Ramos (cell line): ENCODE measurements around the gene DBX1.

Source experiments
- in situ Hi-C: fragments of 300-500 bp; cut with MboI; formaldehyde crosslinking; loops from one replicate; pipeline ENCODE4 v1.14.3; 2022; ENCODE audit warnings: low sequenced_read_pairs; ENCODE audit not compliant: unreplicated experiment

DBX1 gene

GRCh38 chr11:20161923-20162744, 1.9 kb upstream of the DBX1 start:
- in situ Hi-C loops: no loop called here

DNA sequence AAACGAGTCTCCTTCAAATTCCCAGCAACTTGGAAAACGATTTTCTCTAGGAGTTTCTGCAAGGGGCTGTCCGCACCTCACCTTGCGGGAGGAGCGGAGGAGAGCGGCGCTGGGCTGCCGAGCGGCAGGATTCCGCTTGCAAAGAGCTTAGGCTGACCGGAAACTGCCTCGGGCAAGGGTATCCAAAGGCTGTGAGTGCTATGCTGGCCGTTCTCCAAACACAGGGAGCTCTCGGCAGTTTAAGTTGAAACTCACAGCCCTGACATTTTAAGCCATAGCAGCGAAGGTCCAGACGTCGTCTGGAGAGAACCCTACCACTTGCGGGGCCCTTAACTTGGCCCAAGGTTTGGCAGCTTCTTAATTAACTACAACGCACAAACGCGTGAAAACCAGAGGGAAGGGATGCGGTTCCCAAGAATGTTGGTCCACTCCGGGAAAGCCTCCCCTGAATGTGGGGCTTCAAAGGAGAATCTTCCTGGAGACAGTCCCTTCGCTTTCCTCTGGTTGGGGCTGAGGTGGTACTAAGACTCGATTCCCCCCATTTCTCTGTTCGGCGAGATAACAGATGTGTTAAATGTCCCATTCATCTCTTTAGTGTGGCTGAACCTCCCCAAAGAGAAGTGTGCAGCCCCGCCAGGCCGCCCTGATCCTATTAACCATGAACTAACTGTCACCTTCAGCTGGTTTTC, 1.1 kb upstream of the DBX1 start:
- in situ Hi-C loops: no loop called here

GRCh38 chr11:20159466-20160381, 551 bp downstream of the DBX1 start:
- in situ Hi-C loops: no loop called here

DNA sequence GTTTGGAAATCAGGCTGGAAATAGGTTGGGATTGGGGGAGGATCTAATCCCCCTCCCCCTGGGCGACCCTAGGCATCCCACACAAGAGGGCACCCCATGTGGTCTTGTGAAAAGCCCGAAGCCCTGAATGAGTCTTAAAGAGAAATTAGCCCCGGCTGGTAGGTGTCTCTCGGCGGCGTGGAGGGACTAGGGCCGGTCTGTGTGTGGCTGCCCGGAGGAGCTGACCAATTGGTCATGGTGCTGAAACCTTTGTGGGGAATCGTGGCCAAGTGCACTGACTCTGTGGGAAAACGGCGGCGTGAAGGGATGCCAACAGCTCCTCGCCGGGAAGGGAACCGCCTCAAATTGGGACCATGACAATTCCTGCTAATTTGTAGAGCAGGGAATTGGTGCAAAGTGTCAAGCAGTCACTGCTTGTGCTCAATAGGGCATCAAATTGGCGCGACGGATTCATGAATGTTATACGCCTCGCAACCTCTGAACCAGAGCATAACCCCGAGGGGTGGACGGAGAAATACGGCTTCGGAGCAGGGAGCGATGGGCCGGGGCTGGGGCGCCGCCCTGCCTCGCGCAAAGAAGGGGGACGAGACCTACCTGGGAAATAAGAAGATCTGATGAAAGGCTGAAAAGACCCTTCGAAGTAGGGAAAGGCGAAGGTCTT, 1.5 kb downstream of the DBX1 start:
- in situ Hi-C loops: no loop called here

- in situ Hi-C loops: no loop called here
These were observed 2.5 kb downstream of the DBX1 start for GRCh38 chr11:20157728-20158127.

GRCh38 chr11:20156876-20157613, 3.2 kb downstream of the DBX1 start:
- in situ Hi-C loops: no loop called here

DNA sequence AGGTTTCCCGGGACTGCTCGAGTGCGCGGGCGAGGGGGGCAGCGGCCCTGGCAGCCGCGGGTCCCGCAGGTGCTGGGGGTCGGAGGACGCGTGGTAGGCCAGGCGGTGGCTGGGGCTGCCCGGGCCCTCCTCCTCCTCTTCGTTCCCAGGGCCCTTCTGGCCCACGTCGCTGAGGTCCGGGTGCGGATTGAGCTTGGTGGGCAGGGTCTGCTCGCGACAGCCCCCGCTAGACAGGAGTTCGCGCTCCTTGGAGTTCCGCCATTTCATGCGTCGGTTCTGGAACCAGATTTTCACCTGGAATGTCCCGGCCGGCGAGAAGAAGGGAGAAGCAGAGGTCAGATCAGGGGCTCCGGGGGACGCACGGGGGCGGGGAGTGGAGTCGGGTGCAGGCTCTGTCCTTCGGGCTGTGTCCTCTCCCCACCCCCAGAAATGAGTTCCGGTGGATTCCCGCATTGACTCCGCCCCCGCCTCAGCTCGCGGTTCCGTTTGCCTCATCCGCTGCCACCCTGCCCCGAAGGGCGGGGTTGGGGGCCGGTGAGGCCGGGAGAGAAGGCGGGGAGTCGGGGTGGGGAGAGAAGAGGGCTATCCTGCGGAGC, 3.9 kb downstream of the DBX1 start:
- in situ Hi-C loops: no loop called here

DNA sequence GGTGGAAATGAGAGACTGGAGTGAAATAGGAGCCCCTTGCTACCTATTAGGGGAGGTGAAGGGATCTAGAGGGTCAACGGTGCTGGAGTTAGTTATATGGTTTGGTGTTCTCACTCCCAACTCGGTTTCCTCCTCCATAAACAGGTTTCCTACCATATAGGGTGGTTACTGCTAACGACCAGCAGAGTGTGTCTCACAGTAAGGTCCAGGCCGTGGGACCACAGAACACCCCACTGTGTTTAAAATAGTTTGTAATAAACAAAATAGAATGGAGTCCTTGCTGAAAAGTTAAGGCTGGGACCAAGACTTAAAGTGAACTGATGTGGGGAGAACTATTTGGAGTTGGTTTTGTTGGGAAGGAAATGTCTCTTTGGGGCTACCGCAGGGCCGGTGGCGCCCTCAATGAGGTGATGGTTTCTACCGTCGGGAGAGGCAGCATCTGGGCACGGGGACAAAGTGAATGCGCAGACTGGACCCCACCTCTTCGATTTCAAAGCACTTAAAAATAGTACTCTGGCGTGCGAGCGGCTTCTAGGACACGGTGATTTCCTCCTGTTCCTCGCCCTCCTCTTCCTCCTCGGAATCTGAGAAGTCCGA, 4.5 kb downstream of the DBX1 start:
- in situ Hi-C loops: no loop called here

- in situ Hi-C loops: no loop called here
These were observed 5.9 kb downstream of the DBX1 start for GRCh38 chr11:20154381-20154780.

- in situ Hi-C loops: loop anchor here (25.0 kb wide), 1 partner anchor 576 kb away; no protein-coding TSS in a partner anchor
These were observed 21.6 kb downstream of the DBX1 start for GRCh38 chr11:20138707-20139106.

DNA sequence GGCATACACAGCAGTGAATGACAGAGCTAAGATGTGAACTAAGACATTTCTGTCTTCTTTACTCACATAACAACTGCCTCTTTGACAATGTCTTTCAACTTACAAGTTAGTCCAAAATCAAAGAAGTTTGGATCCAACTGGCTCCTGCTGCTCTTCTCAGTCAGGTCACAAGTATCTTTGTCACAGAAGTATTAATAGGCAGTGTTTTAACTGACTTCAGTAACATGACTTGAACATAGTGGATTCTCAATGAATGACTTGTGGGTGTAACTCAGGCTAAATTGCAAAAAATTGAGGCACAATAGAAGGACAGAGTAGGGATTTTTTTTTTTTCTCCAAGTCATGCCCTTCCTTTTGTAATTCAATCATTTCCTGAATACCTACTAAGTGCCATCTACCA, 22.6 kb downstream of the DBX1 start:
- in situ Hi-C loops: loop anchor here (25.0 kb wide), 1 partner anchor 575 kb away; no protein-coding TSS in a partner anchor

- in situ Hi-C loops: loop anchor here (25.0 kb wide), 1 partner anchor 573 kb away; no protein-coding TSS in a partner anchor
These were observed 25.1 kb downstream of the DBX1 start for GRCh38 chr11:20134991-20135736.

DNA sequence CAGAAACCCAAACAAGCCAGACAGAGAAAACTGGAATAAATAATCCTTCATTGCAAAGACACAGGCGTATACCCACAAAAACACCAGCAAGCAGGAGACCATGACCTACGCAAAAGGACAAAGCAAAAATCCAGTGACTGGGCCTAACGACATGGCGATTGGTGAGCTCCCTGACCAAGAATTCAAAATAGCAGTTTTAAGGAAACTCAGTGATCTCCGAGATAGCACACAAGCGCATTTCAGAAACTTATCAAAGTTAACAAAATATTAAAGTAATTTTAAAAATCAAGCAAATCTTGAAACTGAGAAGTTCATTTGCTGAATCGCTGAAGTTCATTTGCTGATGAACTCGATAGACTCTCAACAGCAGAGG, 27.6 kb downstream of the DBX1 start:
- in situ Hi-C loops: loop anchor here (25.0 kb wide), 1 partner anchor 570 kb away; no protein-coding TSS in a partner anchor

DNA sequence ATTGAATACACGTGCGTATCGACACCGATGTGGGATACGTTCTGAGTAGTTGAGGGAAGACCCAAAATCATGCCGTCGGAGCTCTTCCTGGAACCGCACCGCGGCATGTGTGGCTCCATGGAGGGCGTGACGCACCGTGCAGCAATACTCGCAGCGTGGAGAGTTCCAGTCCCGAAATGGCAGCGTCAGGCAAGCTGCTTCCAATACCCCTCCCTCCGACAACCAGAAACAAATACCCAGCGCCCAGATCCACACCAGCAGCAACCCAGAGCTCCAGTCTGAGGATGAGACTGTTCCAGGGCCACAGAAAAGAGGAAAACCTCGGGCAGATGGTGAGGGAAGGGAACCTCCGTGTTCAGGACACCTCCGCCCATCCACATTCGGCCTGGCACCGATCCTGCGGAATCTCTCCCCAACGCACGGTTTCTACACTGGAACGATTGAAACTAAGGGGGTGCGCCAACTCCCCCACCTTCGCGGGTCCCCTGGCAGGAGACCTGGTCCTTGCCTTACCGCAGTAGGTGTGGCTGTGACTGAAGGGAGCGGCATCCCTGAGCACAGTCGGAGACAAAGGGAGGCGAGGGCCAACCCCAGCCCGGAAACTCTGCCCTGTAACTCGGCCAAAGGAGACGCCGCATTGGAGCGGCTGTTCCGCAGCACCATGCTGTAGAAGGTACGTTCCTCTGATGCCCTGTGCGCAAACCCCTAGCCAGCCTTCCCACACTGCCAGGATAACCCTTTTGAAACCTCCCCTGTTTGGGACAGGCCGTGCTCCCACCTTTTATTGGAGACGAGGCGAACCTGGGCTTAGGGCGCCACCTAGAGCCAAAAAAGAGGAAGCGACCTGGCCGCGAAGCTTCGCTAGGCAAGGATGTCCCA, 28.2 kb downstream of the DBX1 start:
- in situ Hi-C loops: loop anchor here (25.0 kb wide), 1 partner anchor 570 kb away; no protein-coding TSS in a partner anchor

- in situ Hi-C loops: loop anchor here (10.0 to 25.0 kb wide), 2 partner anchors 225 to 567 kb away; no protein-coding TSS in a partner anchor
These were observed 30.6 kb downstream of the DBX1 start for GRCh38 chr11:20129665-20130064.

DNA sequence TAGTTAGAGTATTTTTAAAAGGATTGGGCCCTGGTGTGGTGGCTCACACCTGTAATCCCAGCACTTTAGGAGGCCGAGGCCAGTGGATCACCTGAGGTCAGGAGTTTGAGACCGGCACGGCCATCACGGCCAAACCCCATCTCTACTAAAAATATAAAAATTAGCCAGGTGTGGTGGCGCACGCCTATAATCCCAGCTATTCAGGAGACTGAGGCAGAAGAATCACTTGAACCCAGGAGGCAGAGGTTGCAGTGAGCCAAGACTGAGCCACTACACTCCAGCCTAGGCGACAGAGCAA, 31.8 kb downstream of the DBX1 start:
- in situ Hi-C loops: loop anchor here (10.0 to 25.0 kb wide), 2 partner anchors 226 to 566 kb away; no protein-coding TSS in a partner anchor
